Measurements from ENCODE around the gene SLC44A5.
"Not testable (repeated sequence)": the region's sequence is repeated elsewhere in the genome, so short reads cannot be mapped to it uniquely, and the experiment has no call there.

The SLC44A5 gene

GRCh38 chr1:75519651-75520427 lies 91.1 kb downstream of the SLC44A5 start:
- DNase-seq, result no peak

- DNase-seq, result no peak
These were observed 92.2 kb downstream of the SLC44A5 start for GRCh38 chr1:75518686-75519085.

- DNase-seq, result no peak
These were observed 96.6 kb downstream of the SLC44A5 start for GRCh38 chr1:75514270-75514669.

GRCh38 chr1:75506976-75507375 lies 103.9 kb downstream of the SLC44A5 start:
- no peak for DNase-seq

- DNase-seq, result no peak
These were observed 107.5 kb downstream of the SLC44A5 start for GRCh38 chr1:75503221-75503974.

GRCh38 chr1:75502776-75503175 lies 108.1 kb downstream of the SLC44A5 start:
- DNase-seq, result no peak

- no peak for DNase-seq
These were observed 109.2 kb downstream of the SLC44A5 start for GRCh38 chr1:75501577-75502295.

- no peak for DNase-seq
These were observed 118.9 kb downstream of the SLC44A5 start for GRCh38 chr1:75492011-75492410.

- DNase-seq, result no peak
These were observed 123.5 kb downstream of the SLC44A5 start for GRCh38 chr1:75487399-75487798.

- DNase-seq, result no peak
These were observed 126.1 kb downstream of the SLC44A5 start for GRCh38 chr1:75484789-75485188.

- DNase-seq, result no peak
These were observed 128.0 kb downstream of the SLC44A5 start for GRCh38 chr1:75482951-75483350.

GRCh38 chr1:75476486-75476885 lies 134.4 kb downstream of the SLC44A5 start:
- DNase-seq, result not testable (repeated sequence)

- no peak for DNase-seq
These were observed 135.2 kb downstream of the SLC44A5 start for GRCh38 chr1:75475696-75476095.

- DNase-seq, result no peak
These were observed 137.8 kb downstream of the SLC44A5 start for GRCh38 chr1:75472971-75473603.

GRCh38 chr1:75472089-75472970 lies 138.6 kb downstream of the SLC44A5 start:
- no peak for DNase-seq

GRCh38 chr1:75471252-75471651 lies 139.7 kb downstream of the SLC44A5 start:
- no peak for DNase-seq

- DNase-seq, result no peak
These were observed 140.5 kb downstream of the SLC44A5 start for GRCh38 chr1:75470448-75470847.

- DNase-seq, result no peak
These were observed 141.2 kb downstream of the SLC44A5 start for GRCh38 chr1:75469586-75470173.

- DNase-seq, result no peak
These were observed 149.0 kb downstream of the SLC44A5 start for GRCh38 chr1:75461808-75462325.

GRCh38 chr1:75449998-75450397 lies 160.9 kb downstream of the SLC44A5 start:
- no peak for DNase-seq

- no peak for DNase-seq
These were observed 166.7 kb downstream of the SLC44A5 start for GRCh38 chr1:75444220-75444619.
